ENCODE data around the gene UBR4. TPM values are rescaled to one million over a fixed set of nuclear protein-coding genes. Genes with fewer than 3 reads are reported as not detected.

UBR4 gene
- polyA plus RNA-seq, 2 of the 4 experiments (the other 2 are of a cell fraction) = 55.8 to 74.3 TPM

DNA sequence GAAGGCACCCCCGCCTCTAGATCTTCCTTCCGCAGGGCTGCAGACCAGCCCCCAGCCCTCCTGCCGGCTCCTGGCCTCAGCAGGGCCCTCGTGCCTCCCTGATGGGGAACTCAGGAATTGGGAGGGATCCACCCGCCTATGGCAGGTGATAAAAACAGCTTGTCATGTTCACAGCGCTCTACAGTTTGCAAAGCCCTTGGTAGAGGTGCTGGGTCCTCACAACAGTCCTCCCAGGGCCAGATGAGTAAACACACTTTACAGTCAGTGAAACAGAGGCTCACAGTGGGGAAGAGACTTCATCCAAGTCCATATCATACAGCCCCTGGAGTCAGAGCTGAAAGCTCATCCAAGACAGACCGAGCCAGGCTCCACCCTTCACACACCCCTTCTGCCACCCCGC is 156.6 kb downstream of the UBR4 start:
- no peak overlapping the region for H3K4me2 ChIP-seq
- TF ChIP-seq FOSB (CRISPR knock-in tag; IDR thresholded peaks at IDR 0.05) (no peak), KDM1A (IDR thresholded peaks at IDR 0.05; ENCODE audit: low read depth) (no peak), HES2 (IDR thresholded peaks at IDR 0.05) (no peak), EHF (CRISPR knock-in tag; IDR thresholded peaks at IDR 0.05) (no peak), ESRRA (IDR thresholded peaks at IDR 0.05; ENCODE audit: borderline replicate concordance, low read length) (no peak), JUNB (IDR thresholded peaks at IDR 0.05) (no peak), NPAS2 (CRISPR knock-in tag; IDR thresholded peaks at IDR 0.05; ENCODE audit: borderline replicate concordance) (no peak)
- TF ChIP-seq, protein P1, sequence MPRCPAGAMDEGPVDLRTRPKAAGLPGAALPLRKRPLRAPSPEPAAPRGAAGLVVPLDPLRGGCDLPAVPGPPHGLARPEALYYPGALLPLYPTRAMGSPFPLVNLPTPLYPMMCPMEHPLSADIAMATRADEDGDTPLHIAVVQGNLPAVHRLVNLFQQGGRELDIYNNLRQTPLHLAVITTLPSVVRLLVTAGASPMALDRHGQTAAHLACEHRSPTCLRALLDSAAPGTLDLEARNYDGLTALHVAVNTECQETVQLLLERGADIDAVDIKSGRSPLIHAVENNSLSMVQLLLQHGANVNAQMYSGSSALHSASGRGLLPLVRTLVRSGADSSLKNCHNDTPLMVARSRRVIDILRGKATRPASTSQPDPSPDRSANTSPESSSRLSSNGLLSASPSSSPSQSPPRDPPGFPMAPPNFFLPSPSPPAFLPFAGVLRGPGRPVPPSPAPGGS (IDR thresholded peaks at IDR 0.05) = no peak
- FAIRE-seq (no peak), DNase-seq (ENCODE audit: low read depth in 1 of 2, low spot score in 1 of 2) (no peak), ATAC-seq (peak in 1 of 2 experiments; percentile 23; a peak in 3 of 6 replicates)
- no peak overlapping the region for H3K4me3 ChIP-seq
- H3K27ac ChIP-seq = peak overlapping the region; percentile 24 to 47; a peak in 3 of 6 replicates
- peaks cover 11% of the 10 kb centered on the region; the same call in 2 of the 3 replicates for H3K4me1 ChIP-seq
- no peaks in the 10 kb centered on the region for H3K9me3 ChIP-seq
- POLR2A ChIA-PET = no interaction called here
- 60% methylated on average over 4 of the region's 8 CpGs for WGBS (ENCODE audit: missing lambda C conversion rate)
- CTCF ChIA-PET = interaction anchor here (0.8 to 1.5 kb wide), 2 partner anchors 138 to 146 kb away, joined by 3 read pairs; no protein-coding TSS in a partner anchor

- H3K4me2 ChIP-seq = no peak overlapping the region
- peaks cover 17% of the 10 kb centered on the region; the same call in 2 of the 3 replicates for H3K4me1 ChIP-seq
- no peak for TF ChIP-seq HOXA7 (CRISPR knock-in tag; IDR thresholded peaks at IDR 0.05)
- no peak for TF ChIP-seq JUN (IDR thresholded peaks at IDR 0.05)
- TF ChIP-seq CEBPB (IDR thresholded peaks at IDR 0.05) = no peak
- TF ChIP-seq RARB (CRISPR knock-in tag; IDR thresholded peaks at IDR 0.05) = no peak
- TF ChIP-seq ZFP36 (IDR thresholded peaks at IDR 0.05; ENCODE audit: borderline replicate concordance, partially characterized antibody) = no peak
- TF ChIP-seq JUNB (IDR thresholded peaks at IDR 0.05) = no peak
- no peak for TF ChIP-seq SMC3 (IDR thresholded peaks at IDR 0.05)
- no peak for TF ChIP-seq RNF2 (IDR thresholded peaks at IDR 0.05; ENCODE audit: borderline replicate concordance, low read depth)
- no peak for TF ChIP-seq EHF (CRISPR knock-in tag; IDR thresholded peaks at IDR 0.05)
- no peak for TF ChIP-seq ELK1 (IDR thresholded peaks at IDR 0.05; ENCODE audit: low read depth, low read length)
- no peak for TF ChIP-seq EP300 (IDR thresholded peaks at IDR 0.05)
- no peak for TF ChIP-seq GATA3 (IDR thresholded peaks at IDR 0.05; ENCODE audit: borderline replicate concordance)
- no peak for TF ChIP-seq FOSB (CRISPR knock-in tag; IDR thresholded peaks at IDR 0.05)
- no peak for TF ChIP-seq TP53 (CRISPR knock-in tag; IDR thresholded peaks at IDR 0.05)
- no peak for TF ChIP-seq SREBF2 (IDR thresholded peaks at IDR 0.05)
- no peak for TF ChIP-seq PHF8 (IDR thresholded peaks at IDR 0.05; ENCODE audit: borderline replicate concordance, low read depth)
- no peak for TF ChIP-seq FOXS1 (CRISPR knock-in tag; IDR thresholded peaks at IDR 0.05)
- TF ChIP-seq HDAC2 (IDR thresholded peaks at IDR 0.05) = no peak
- TF ChIP-seq NPAS2 (CRISPR knock-in tag; IDR thresholded peaks at IDR 0.05; ENCODE audit: borderline replicate concordance) = no peak
- TF ChIP-seq EHMT2 (IDR thresholded peaks at IDR 0.05; ENCODE audit: low read depth) = no peak
- 90% methylated on average over 5 of the region's 5 CpGs for WGBS (ENCODE audit: missing lambda C conversion rate)
- no peak overlapping the region for H3K4me3 ChIP-seq
- H3K27ac ChIP-seq = no peak overlapping the region
- DNase-seq (ENCODE audit: low read depth in 1 of 2, low spot score in 1 of 2) = no peak
- H3K9me3 ChIP-seq = no peaks in the 10 kb centered on the region
- ChIA-PET POLR2A (no interaction called here), CTCF (interaction anchor here (1.2 to 1.4 kb wide), 2 partner anchors 136 to 143 kb away, joined by 4 read pairs; no protein-coding TSS in a partner anchor)
- no peak for ATAC-seq
- no peak for FAIRE-seq
These were observed 160.3 kb downstream of the UBR4 start for GRCh38 chr1:19049798-19050197.
